C4-2B (cell line): ENCODE measurements around the gene LYZ.

Source experiments
- CTCF ChIP-seq: fragments of 450-650 bp; conservative IDR thresholded peaks from 2 replicates; pipeline ENCODE4 v1.5.1; 2017; ENCODE audit warnings: mild to moderate bottlenecking
- ZFX ChIP-seq: fragments of 450-650 bp; IDR thresholded peaks from 2 replicates; pipeline ENCODE4 v1.6.1; 2017

- TF ChIP-seq CTCF: peak; percentile 69
- TF ChIP-seq ZFX: no peak
These were observed 40.2 kb downstream of the LYZ start for GRCh38 chr12:69388371-69388770.
